BJ (cell line): Measurements from ENCODE around the gene ITPKB. TPM values are rescaled to one million over a fixed set of nuclear protein-coding genes. Genes with fewer than 3 reads are reported as not detected.

Source experiments
- CTCF ChIA-PET: fragments of 350-600 bp; formaldehyde crosslinking; extraction: SDS; loops from one replicate; lab custom pipeline; 2021; ENCODE audit warnings: antibody characterized with exemption, inconsistent platforms; lab: Yijun Ruan, JAX
- POLR2A ChIA-PET: fragments of 300-600 bp; sonication (Branson Sonifier 250); formaldehyde crosslinking; extraction: SDS; loops from one replicate; lab custom pipeline; 2021; ENCODE audit warnings: antibody characterized with exemption; lab: Charles Lee
- DNase-seq: peaks from one replicate; pipeline ENCODE4 v3.0.0-alpha.2; 2011; ENCODE audit warnings: low read depth
- H3K27me3 ChIP-seq: 2 replicates; pipeline ENCODE4 v1.6.0; 2011; ENCODE audit warnings: low read length; ENCODE audit not compliant: control insufficient read depth, insufficient read depth
- H3K36me3 ChIP-seq: 2 replicates; pipeline ENCODE4 v1.5.1; 2011; ENCODE audit warnings: low read length; ENCODE audit not compliant: control insufficient read depth, insufficient read depth
- H3K4me3 ChIP-seq: 2 replicates; pipeline ENCODE4 v1.5.1; 2011; ENCODE audit warnings: low read depth, mild to moderate bottlenecking, control low read depth, low read length
- CTCF ChIP-seq: IDR thresholded peaks from 2 replicates; pipeline ENCODE4 v1.5.1; 2011; ENCODE audit warnings: low read depth, mild to moderate bottlenecking, control low read depth, inconsistent platforms, low read length, moderate library complexity; ENCODE audit not compliant: insufficient read depth
- polyA plus RNA-seq: library from polyadenylated mRNA; depleted of rRNA; stranded (reverse); fragments of >200 nt; gene quantifications from 2 replicates; pipeline ENCODE4 v1.2.3, GENCODE V29; 2011

ITPKB gene
- polyA plus RNA-seq, 1 experiment: 1.4 TPM

- no peak for DNase-seq
- no peak for TF ChIP-seq CTCF
- H3K4me3 ChIP-seq: no peak overlapping the region
- ChIA-PET CTCF (no interaction called here), POLR2A (no interaction called here)
- H3K27me3 ChIP-seq: no peaks in the 10 kb centered on the region; the same call in 1 of the 2 replicates
- no peaks in the 10 kb centered on the region for H3K36me3 ChIP-seq
These were observed 40.4 kb downstream of the ITPKB start for GRCh38 chr1:226698659-226699058.

GRCh38 chr1:226697929-226698544 lies 41.0 kb downstream of the ITPKB start:
- H3K27me3 ChIP-seq: peaks cover 1% of the 10 kb centered on the region; the same call in 1 of the 2 replicates
- TF ChIP-seq CTCF: no peak
- CTCF ChIA-PET: interaction anchor here (1.4 kb wide), 1 partner anchor 10 kb away, joined by 3 read pairs; no protein-coding TSS in a partner anchor
- DNase-seq: no peak
- no peak overlapping the region for H3K4me3 ChIP-seq
- POLR2A ChIA-PET: no interaction called here
- no peaks in the 10 kb centered on the region for H3K36me3 ChIP-seq

GRCh38 chr1:226697151-226697928 lies 41.7 kb downstream of the ITPKB start:
- no peak overlapping the region for H3K4me3 ChIP-seq
- no peak for DNase-seq
- no peak for TF ChIP-seq CTCF
- CTCF ChIA-PET: interaction anchor here (1.4 kb wide), 1 partner anchor 10 kb away, joined by 3 read pairs; no protein-coding TSS in a partner anchor
- H3K27me3 ChIP-seq: peaks cover 1% of the 10 kb centered on the region; the same call in 1 of the 2 replicates
- no peaks in the 10 kb centered on the region for H3K36me3 ChIP-seq
- POLR2A ChIA-PET: no interaction called here

- no peaks in the 10 kb centered on the region for H3K36me3 ChIP-seq
- no peak for DNase-seq
- no peak for TF ChIP-seq CTCF
- ChIA-PET CTCF (interaction anchor here (1.4 kb wide), 1 partner anchor 11 kb away, joined by 3 read pairs; no protein-coding TSS in a partner anchor), POLR2A (no interaction called here)
- H3K4me3 ChIP-seq: no peak overlapping the region
- peaks cover 1% of the 10 kb centered on the region; the same call in 1 of the 2 replicates for H3K27me3 ChIP-seq
These were observed 42.5 kb downstream of the ITPKB start for GRCh38 chr1:226696547-226696946.

- Histone ChIP-seq H3K27me3 (0 out of 2 replicates have a peak, but pooled peaks cover 1% of the 10 kb centered on the region), H3K4me3 (no peak overlapping the region), H3K36me3 (no peaks in the 10 kb centered on the region)
- POLR2A ChIA-PET: no interaction called here
- CTCF ChIA-PET: no interaction called here
- TF ChIP-seq CTCF: no peak
- no peak for DNase-seq
These were observed 43.7 kb downstream of the ITPKB start for GRCh38 chr1:226695335-226695900.
